ENCODE measurements around the gene SLX9. TPM values are rescaled to one million over a fixed set of nuclear protein-coding genes. Genes with fewer than 3 reads are reported as not detected.

The SLX9 gene
- total RNA-seq, 1 experiment from 2014 or later: 74.3 TPM

- peaks cover 49% of the 10 kb centered on the region for H3K27me3 Mint-ChIP-seq (ENCODE audit: low read depth)
- no CpG with 5 or more reads among the region's 7 CpGs for WGBS (ENCODE audit: extremely low coverage, insufficient read length, low lambda C conversion rate)
- DNase-seq: no peak
Measured at GRCh38 chr21:44916965-44917364, 22.9 kb upstream of the SLX9 start.

More at GRCh38 chr21:44916965-44917364, 22.9 kb upstream of the SLX9 start:
- Histone ChIP-seq H3T11ph (ENCODE audit: low read length) (no peak overlapping the region), H3K23ac (ENCODE audit: insufficient read length, low read depth, low read length) (no peak overlapping the region), H4K8ac (replicated peaks; ENCODE audit: insufficient read length, low read depth, low read length) (no peak overlapping the region), H3K4me2 (ENCODE audit: insufficient read depth, insufficient read length, low read length) (no peak overlapping the region), H3K9ac (ENCODE audit: extremely low read depth, insufficient read length, low read length) (no peak overlapping the region), H4K5ac (ENCODE audit: insufficient read length, low read depth, low read length) (no peak overlapping the region), H3K14ac (ENCODE audit: insufficient read depth, low read length) (no peak overlapping the region), H3K79me2 (ENCODE audit: insufficient read depth, low read length) (no peaks in the 10 kb centered on the region), H3K9me3 (ENCODE audit: control insufficient read depth, low read depth, low read length) (no peaks in the 10 kb centered on the region), H3K56ac (ENCODE audit: insufficient read length, low read depth, low read length) (no peak overlapping the region), H2BK20ac (ENCODE audit: low read depth, low read length, poor library complexity, severe bottlenecking) (no peak overlapping the region), H3K4ac (ENCODE audit: low read depth, low read length) (no peak overlapping the region), H4K20me1 (ENCODE audit: control insufficient read depth, insufficient read depth, insufficient read length) (no peaks in the 10 kb centered on the region), H3K27ac (ENCODE audit: insufficient read length, low read depth, low read length) (no peak overlapping the region), H3K79me1 (ENCODE audit: insufficient read depth, low read depth, low read length, poor library complexity, severe bottlenecking) (no peaks in the 10 kb centered on the region), H3K27me3 (ENCODE audit: insufficient read depth, low read length) (peaks cover 29% of the 10 kb centered on the region; the same call in 1 of the 2 replicates), H4K91ac (ENCODE audit: insufficient read length, low read depth, low read length) (no peak overlapping the region), H2BK12ac (ENCODE audit: insufficient read length, low read depth, low read length) (no peak overlapping the region), H2BK5ac (ENCODE audit: insufficient read length, low read length) (no peak overlapping the region), H3K18ac (ENCODE audit: insufficient read length, low read depth, low read length) (no peak overlapping the region), H2AFZ (ENCODE audit: low read length) (no peak overlapping the region), H2BK15ac (ENCODE audit: low read depth, low read length) (no peak overlapping the region), H2AK5ac (ENCODE audit: insufficient read length, low read length) (no peak overlapping the region), H2BK120ac (ENCODE audit: low read depth, low read length, poor library complexity, severe bottlenecking) (no peak overlapping the region), H3K23me2 (ENCODE audit: insufficient read length, low read depth, low read length, poor library complexity, severe bottlenecking) (no peaks in the 10 kb centered on the region), H3K4me1 (ENCODE audit: insufficient read depth, low read length) (peaks cover 3% of the 10 kb centered on the region; the same call in 1 of the 2 replicates)
- no peaks in the 10 kb centered on the region; a peak in 1 of 5 replicates for H3K9me3 Mint-ChIP-seq
- no peak overlapping the region for H3K27ac Mint-ChIP-seq
- TF ChIP-seq CTCF (conservative IDR thresholded peaks at IDR 0.05): no peak
- no peaks in the 10 kb centered on the region for H3K36me3 Mint-ChIP-seq (ENCODE audit: insufficient read depth in 1 of 3, low read depth in 3 of 3)
- H3K4me1 Mint-ChIP-seq: peaks cover 2 to 13% of the 10 kb centered on the region in 2 experiments
- H3K4me3 Mint-ChIP-seq: no peak overlapping the region
